NCI-H2107 treated with DMSO at 0.1 percent for 48 hours (cell line): ENCODE data around the gene ZC3H7B.

Source experiments
- DNase-seq: peaks from one replicate; lab custom pipeline; 2025; ENCODE audit not compliant: unreplicated experiment; lab: John Stamatoyannopoulos, UW

The ZC3H7B gene

DNA sequence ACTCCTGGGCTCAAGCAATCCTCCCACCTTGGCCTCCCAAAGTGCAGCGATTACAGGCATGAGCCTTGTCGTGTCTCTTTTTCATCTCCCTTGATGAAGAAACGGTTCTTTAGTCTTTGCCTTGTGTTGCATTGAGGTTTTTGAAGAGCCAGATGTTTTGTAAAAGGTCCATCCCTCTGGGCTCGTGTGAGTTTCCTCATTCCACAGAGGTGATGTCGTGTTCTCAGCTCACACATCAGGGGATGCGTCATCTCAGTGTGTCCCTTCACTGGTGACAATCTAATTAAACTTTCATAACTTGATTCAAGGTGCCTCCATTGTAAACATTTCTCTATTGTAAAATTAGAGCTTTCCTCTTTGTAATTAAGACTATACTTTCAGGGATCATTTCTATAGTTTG lies 50.7 kb downstream of the ZC3H7B start:
- no peak for DNase-seq

DNA sequence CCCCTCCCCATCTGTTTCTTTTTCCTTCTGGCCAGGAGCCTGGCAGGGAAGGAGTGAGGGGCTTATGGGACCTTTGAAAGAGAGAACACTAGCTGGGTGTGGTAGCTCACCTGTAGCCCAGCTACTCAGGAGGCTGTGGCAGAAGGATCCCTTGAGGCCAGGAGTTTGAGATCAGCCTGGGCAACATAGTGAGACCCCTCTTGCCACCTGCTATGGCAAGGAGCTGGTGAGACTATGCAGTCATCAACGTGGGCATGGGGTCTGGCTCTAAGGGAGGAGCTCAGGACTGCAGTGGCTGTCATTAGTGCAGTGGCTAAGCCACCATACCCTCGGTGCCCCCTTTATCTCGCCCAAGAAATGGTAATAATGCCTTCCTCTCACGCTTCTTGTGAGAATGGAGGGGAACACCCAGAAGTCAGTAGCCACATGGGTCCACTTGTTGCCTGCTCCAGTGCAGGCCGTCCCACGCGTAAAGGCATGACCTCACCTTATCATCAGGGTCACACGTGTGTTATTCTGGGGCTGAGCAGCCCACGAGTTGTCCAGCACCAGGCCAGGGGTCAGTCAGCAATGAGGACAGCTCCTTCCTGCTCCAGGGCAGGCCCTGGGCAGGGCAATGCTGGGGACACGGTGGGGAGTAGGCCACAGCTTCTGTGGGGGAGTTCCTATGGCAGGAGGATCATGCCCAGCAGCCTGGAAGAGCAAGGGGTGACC lies 52.7 kb downstream of the ZC3H7B start:
- no peak for DNase-seq

DNA sequence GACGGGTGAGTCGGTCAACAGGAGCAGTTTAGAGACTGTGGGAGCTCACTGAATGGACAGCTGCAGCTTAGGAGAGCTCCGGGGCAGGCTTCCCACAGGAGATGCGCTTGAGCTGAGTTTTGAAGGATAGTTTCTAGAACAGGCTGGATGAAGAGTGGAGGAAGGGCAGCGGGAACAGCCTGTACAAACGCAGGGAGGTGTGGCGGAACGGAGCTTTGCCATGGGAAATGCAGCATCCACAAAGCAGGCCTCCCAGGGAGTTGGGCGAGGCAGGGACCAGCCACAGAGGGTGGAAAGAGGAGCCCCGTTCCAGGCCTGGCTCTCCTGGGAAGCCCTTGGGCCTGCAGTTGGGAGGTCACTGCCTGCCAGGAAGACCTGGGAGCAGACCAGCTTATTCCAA lies 53.7 kb downstream of the ZC3H7B start:
- DNase-seq, result no peak

- DNase-seq, result no peak
These were observed 54.6 kb downstream of the ZC3H7B start for GRCh38 chr22:41355895-41356294.

DNA sequence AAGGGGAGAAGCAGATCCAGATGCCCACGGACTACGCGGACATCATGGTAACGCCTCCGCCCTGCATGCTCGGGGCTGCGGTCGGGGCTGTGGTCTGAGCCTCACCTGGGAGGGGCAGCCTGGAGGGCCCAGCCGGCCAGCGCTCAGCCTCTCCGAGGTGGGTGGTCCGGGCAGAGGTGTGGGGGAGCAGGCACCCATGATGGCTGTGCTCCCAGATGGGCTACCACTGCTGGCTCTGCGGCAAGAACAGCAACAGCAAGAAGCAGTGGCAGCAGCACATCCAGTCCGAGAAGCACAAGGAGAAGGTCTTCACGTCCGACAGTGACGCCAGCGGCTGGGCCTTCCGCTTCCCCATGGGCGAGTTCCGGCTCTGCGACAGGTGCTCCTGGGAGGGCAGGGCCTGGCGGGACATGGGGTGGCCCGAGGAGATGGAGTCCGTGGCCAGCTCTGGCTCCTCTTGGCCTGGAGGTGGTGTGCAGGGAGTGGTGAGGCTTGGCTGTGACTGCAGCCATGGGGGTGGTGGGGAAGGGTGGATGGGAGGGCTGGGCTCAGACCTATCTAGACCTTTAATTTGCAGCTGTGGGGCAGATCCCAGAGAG lies 55.2 kb downstream of the ZC3H7B start:
- no peak for DNase-seq

DNA sequence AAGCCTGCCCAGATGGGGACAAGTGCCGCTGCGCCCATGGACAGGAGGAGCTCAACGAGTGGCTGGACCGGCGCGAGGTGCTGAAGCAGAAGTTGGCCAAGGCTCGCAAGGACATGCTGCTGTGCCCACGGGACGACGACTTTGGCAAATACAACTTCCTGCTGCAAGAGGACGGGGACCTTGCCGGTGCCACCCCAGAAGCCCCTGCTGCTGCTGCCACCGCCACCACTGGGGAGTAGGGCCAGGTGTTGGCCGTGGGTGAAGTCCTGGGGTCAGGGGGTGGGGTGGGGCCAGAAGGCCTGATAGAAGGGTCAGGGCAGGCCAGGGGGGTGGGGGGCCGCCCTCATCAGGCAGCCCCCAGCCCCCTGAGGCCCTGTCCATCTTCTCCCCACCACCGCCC lies 55.9 kb downstream of the ZC3H7B start:
- DNase-seq, result no peak

- DNase-seq, result no peak
These were observed 57.6 kb downstream of the ZC3H7B start for GRCh38 chr22:41358927-41359326.

GRCh38 chr22:41359376-41359775 lies 58.1 kb downstream of the ZC3H7B start:
- DNase-seq, result no peak

DNA sequence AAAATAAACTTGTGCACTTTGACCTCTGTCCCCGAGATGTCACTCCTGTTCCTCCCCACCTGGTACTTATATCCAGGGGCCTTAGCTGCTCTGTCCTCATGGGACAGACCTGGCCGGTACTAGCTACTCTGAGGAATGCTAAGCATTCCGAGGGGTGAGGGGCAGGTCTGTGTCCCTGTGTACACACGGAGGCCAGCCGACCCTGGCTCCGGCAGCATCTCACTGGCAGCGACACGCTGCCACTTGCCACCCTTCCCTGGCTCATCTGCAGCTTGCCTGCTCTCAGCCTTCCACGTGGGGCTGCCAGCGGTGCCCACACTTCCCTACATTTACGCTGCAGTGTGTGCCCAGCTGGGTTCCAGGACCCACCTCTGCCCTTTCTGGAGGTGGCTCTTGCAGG lies 58.8 kb downstream of the ZC3H7B start:
- no peak for DNase-seq

DNA sequence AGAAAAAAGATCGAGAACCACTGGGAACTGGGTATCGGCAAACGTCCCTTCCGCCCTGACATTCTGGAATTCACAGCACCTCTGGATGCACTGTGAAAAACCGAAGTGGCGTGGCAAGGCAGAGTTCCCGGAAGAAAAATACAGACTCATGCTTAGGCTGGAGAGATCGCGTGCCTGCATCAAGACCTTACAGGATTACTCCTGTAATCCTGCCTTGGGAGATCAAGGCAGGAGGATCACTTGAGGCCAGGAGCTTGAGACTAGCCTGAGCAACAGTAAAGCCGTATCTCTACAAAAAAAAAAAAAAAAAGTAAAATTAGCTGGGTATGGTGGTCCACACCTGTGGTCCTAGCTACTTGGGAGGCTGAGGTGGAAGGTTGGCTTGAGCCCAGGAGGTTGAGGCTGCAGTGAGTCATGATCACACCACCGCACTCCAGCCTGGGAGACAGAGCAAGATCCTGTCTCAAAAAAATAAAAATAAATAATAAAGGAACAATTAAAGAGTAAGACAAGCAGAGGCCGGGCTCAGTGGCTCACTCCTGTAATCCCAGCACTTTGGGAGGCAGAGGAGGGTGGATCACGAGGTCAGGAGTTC lies 60.5 kb downstream of the ZC3H7B start:
- no peak for DNase-seq

DNA sequence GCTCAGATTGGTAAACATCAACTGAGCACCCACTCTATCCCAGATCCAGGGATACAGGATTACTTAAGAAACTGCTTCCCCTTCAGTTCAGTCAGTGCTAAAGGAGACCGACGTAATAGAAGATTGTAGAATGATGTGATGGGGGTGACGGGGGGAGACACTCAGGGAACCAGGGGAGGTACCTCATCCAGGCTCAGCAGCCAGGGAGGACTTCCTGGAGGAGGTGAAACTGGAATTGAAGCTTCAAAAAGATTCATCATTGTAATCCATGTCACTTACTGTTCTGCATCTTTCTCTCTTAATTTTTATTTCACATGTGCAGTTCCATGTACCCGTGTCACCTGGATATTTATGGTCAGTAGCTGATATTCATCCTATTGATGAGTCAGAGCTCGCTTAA lies 61.3 kb downstream of the ZC3H7B start:
- DNase-seq, result no peak

DNA sequence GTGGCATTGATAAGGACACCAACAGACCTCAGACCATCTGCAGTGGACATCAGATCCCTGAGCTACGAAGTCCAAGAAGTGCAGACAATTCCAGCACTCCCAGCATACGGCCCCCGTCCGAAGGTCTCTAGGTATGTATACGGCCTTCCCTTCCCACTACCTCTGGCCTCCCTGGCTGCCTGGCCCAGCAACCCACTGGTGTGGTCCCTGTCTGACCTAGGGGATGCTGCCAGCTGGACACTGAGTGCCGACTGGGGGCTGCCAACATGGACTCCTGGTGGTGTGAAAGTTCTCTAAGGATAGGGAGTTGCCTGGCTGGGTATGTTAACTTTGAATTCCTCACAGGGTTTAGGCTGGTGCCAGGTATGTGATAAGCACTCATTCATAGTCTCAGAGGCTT lies 62.9 kb downstream of the ZC3H7B start:
- no peak for DNase-seq

- DNase-seq, result no peak
These were observed 63.6 kb downstream of the ZC3H7B start for GRCh38 chr22:41364955-41365354.

DNA sequence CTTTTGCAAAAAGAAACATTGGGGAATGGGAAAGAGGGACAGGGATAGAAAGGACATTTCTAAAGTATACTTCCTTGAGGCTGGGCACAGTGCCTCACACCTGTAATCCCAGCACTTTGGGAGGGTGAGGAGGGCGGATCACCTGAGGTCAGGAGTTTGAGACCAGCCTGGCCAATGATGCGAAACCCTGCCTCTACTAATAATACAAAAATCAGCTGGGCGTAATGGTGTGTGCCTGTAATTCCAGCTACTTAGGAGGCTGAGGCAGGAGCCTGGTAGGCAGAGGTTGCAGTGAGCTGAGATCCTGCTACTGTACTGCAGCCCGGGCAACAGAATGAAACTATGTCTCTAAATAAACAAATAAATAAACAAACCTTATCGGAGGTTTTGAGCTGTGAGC lies 64.1 kb downstream of the ZC3H7B start:
- DNase-seq, result no peak

- DNase-seq, result no peak
These were observed 65.2 kb downstream of the ZC3H7B start for GRCh38 chr22:41366323-41367029.

- peak; percentile 92 for DNase-seq
These were observed 65.8 kb downstream of the ZC3H7B start for GRCh38 chr22:41367039-41367679.

DNA sequence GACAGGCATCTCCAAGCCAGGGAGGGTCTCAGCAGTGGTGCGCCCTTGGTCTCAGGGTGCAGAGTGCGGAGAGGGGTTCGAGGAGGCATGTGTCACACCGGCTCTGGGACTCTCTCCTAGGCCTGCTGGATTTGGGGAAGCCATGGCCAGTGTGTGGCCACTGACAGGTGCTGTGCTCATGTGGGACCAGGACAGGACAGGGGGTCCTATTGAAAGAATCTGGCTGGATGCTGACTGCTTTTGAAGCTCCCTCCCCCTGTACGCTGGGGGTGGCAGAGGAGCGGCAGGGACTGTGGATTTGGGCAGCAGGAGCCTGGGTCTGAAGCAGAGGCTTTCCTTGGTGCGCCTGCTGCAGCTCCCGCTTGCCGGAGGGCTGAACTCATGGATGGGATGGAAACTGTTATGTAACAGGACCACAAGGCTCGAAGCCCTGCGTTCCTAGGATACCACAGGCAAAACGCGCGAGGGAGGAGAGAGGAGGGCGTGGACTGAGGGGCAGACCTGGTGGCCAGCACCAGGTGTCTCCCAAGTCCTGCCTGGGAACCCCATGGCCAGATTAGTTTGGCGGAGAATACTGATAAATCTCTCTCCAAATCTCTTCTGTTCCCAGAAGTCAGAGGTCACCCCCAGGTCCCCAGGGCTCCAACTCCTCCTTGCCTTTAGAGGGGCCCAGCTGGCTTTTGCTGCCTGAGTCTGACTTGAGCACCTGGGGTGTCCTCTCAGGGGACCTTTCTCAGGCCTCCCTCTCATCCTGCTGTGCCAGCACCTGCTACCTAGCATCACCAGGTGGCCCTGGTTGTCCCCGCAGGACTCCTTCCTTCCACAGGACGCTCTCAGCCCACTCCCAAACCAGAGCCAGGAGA lies 66.6 kb downstream of the ZC3H7B start:
- DNase-seq, result peak; percentile 5

GRCh38 chr22:41368543-41369423 lies 67.5 kb downstream of the ZC3H7B start:
- DNase-seq, result peak; percentile 8

GRCh38 chr22:41369424-41369745 lies 68.1 kb downstream of the ZC3H7B start:
- no peak for DNase-seq

DNA sequence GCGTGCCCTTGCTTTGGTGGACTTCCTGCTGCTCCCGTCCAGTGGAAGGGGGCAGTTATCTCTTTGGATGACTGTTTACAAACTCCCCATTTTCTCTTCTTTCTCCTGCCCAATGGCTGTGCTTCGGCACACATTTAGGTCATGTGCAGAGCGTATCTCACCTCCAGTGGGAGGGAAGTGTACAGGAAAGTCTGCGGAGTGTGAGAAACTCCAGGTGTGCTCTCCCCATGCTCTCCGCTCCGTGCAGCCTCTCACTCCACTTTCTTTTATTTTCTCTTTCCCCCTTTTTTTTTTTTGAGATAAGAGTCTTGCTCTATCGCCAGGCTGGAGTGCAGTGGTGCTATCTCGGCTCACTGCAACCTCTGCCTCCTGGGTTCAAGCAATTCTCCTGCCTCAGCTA lies 68.5 kb downstream of the ZC3H7B start:
- peak; percentile 55 for DNase-seq
